IMR-90 (cell line): ENCODE results near the gene ANKRD2. TPM values are rescaled to one million over a fixed set of nuclear protein-coding genes. Genes with fewer than 3 reads are reported as not detected.

Source experiments
- ATAC-seq: fragments of 200-7000 bp; cut with Tn5 transposase; 2 replicates; pipeline ENCODE4 v1.9.1; 2020; ENCODE audit warnings: low read depth, mild to moderate bottlenecking, moderate library complexity
- BruUV-seq: library from RNA; stranded (reverse); fragments of 400-500 nt; replicated peaks from 2 replicates; lab custom pipeline; 2021; lab: Mats Ljungman, UMichigan
- CTCF ChIA-PET: fragments of 300-600 bp; formaldehyde crosslinking; extraction: SDS; loops from one replicate; lab custom pipeline; 2021; ENCODE audit warnings: antibody characterized with exemption; lab: Yijun Ruan, JAX
- POLR2A ChIA-PET: fragments of 300-600 bp; sonication (Branson Sonifier 250); formaldehyde crosslinking; loops from one replicate; lab custom pipeline; 2022; ENCODE audit warnings: antibody characterized with exemption; ENCODE audit not compliant: unreplicated experiment; lab: Charles Lee
- DNase-seq: peaks from one replicate; pipeline ENCODE4 v3.0.0; 2013
- H2AFZ ChIP-seq: replicated peaks from 2 replicates; pipeline ENCODE3; 2013; ENCODE audit warnings: low read length, mild to moderate bottlenecking; ENCODE audit not compliant: poor library complexity
- H2AK5ac ChIP-seq: 2 replicates; pipeline ENCODE4 v1.6.1; 2013; ENCODE audit warnings: low read depth, low read length, inconsistent platforms
- H2AK9ac ChIP-seq: replicated peaks from 2 replicates; pipeline ENCODE3; 2013; ENCODE audit warnings: mild to moderate bottlenecking, low read depth, low read length, moderate library complexity; ENCODE audit not compliant: poor library complexity
- H2BK120ac ChIP-seq: 2 replicates; pipeline ENCODE4 v1.6.1; 2013; ENCODE audit warnings: low read depth, low read length, inconsistent platforms
- H2BK15ac ChIP-seq: 3 replicates; pipeline ENCODE4 v1.6.1; 2013; ENCODE audit warnings: low read depth, low read length, inconsistent platforms
- H2BK20ac ChIP-seq: 2 replicates; pipeline ENCODE4 v1.6.1; 2013; ENCODE audit warnings: low read depth, mild to moderate bottlenecking, inconsistent platforms, low read length, moderate library complexity
- H2BK5ac ChIP-seq: 2 replicates; pipeline ENCODE4 v1.6.1; 2013; ENCODE audit warnings: mild to moderate bottlenecking, low read depth, low read length, inconsistent platforms; ENCODE audit not compliant: poor library complexity, severe bottlenecking
- H3K14ac ChIP-seq: replicated peaks from 2 replicates; pipeline ENCODE4 v1.6.1; 2013; ENCODE audit warnings: low read depth, low read length, inconsistent platforms
- H3K18ac ChIP-seq: 2 replicates; pipeline ENCODE4 v1.6.1; 2013; ENCODE audit warnings: low read depth, low read length, control low read depth
- H3K23ac ChIP-seq: 2 replicates; pipeline ENCODE4 v1.6.1; 2013; ENCODE audit warnings: low read depth, low read length, inconsistent platforms
- H3K27ac ChIP-seq: 2 replicates; pipeline ENCODE4 v1.5.1; 2013; ENCODE audit warnings: mild to moderate bottlenecking, control low read depth, low read length; ENCODE audit not compliant: insufficient read depth
- H3K27me3 ChIP-seq: 2 replicates; pipeline ENCODE4 v1.6.1; 2013; ENCODE audit warnings: low read length; ENCODE audit not compliant: control insufficient read depth, insufficient read depth
- H3K36me3 ChIP-seq: 2 replicates; pipeline ENCODE4 v1.6.1; 2013; ENCODE audit warnings: low read length, mixed read lengths; ENCODE audit not compliant: control insufficient read depth, insufficient read depth
- H3K4ac ChIP-seq: 2 replicates; pipeline ENCODE4 v1.6.1; 2013; ENCODE audit warnings: low read depth, low read length, inconsistent platforms
- H3K4me1 ChIP-seq: 2 replicates; pipeline ENCODE4 v1.6.1; 2013; ENCODE audit warnings: low read length, mixed read lengths; ENCODE audit not compliant: control insufficient read depth, insufficient read depth
- H3K4me2 ChIP-seq: 2 replicates; pipeline ENCODE4 v1.6.1; 2013; ENCODE audit warnings: low read depth, mild to moderate bottlenecking, control low read depth, low read length, moderate library complexity
- H3K4me3 ChIP-seq: 2 replicates; pipeline ENCODE4 v1.5.1; 2013; ENCODE audit warnings: low read depth, mild to moderate bottlenecking, control low read depth, low read length, moderate library complexity; ENCODE audit not compliant: insufficient read depth
- H3K56ac ChIP-seq: 2 replicates; pipeline ENCODE4 v1.6.1; 2013; ENCODE audit warnings: low read length, inconsistent platforms; ENCODE audit not compliant: insufficient read depth; ENCODE audit errors: extremely low read depth
- H3K79me1 ChIP-seq, 2 experiments: 2 replicates each; pipeline ENCODE4 v1.6.1; 2013; ENCODE audit warnings: low read length in 2 of 2, inconsistent platforms in 1 of 2, low read depth in 1 of 2
- H3K9ac ChIP-seq: 2 replicates; pipeline ENCODE4 v1.6.1; 2013; ENCODE audit warnings: low read depth, low read length, control low read depth
- H3K9me1 ChIP-seq: 2 replicates; pipeline ENCODE4 v1.6.1; 2013; ENCODE audit warnings: low read length, inconsistent platforms; ENCODE audit not compliant: insufficient read depth
- H3K9me3 ChIP-seq: 2 replicates; pipeline ENCODE4 v1.6.1; 2013; ENCODE audit warnings: low read length; ENCODE audit not compliant: control insufficient read depth, insufficient read depth
- H4K20me1 ChIP-seq: 2 replicates; pipeline ENCODE4 v1.6.1; 2013; ENCODE audit warnings: low read length, inconsistent platforms; ENCODE audit not compliant: insufficient read depth
- H4K5ac ChIP-seq: 2 replicates; pipeline ENCODE4 v1.6.1; 2013; ENCODE audit warnings: mild to moderate bottlenecking, low read depth, low read length, control low read depth
- H4K8ac ChIP-seq, 2 experiments: 2 replicates each; pipeline ENCODE4 v1.6.1; 2013; ENCODE audit warnings: low read depth in 2 of 2, low read length in 2 of 2, control low read depth in 1 of 2, inconsistent platforms in 1 of 2
- H4K91ac ChIP-seq: 2 replicates; pipeline ENCODE4 v1.6.1; 2013; ENCODE audit warnings: low read depth, low read length, inconsistent platforms; ENCODE audit not compliant: insufficient read depth
- POLR2A ChIP-seq: IDR thresholded peaks from 2 replicates; pipeline ENCODE4 v1.6.1; 2012; ENCODE audit warnings: mild to moderate bottlenecking, low read depth, low read length
- WGBS, 2 experiments: methylation state at CpG; one replicate each; pipeline versions ENCODE4 v1.1.5 to v1.1.7; 2013; ENCODE audit warnings: missing lambda C conversion rate in 2 of 2; ENCODE audit not compliant: insufficient read length in 1 of 2; ENCODE audit errors: extremely low coverage in 2 of 2; 5-methylcytosine and 5-hydroxymethylcytosine counted together
- dilution Hi-C: fragments of 300-500 bp; cut with HindIII; formaldehyde crosslinking; loops from one replicate; pipeline ENCODE4 v1.14.3; 2018; ENCODE audit warnings: low sequenced_read_pairs; ENCODE audit not compliant: unreplicated experiment
- in situ Hi-C: fragments of 300-500 bp; cut with MboI; formaldehyde crosslinking; loops from 3 replicates; pipeline ENCODE4 v1.14.3; 2019; ENCODE audit warnings: low sequenced_read_pairs, inconsistent platforms, mixed read lengths
- intact Hi-C: fragments of 100-400 bp; cut with micrococcal nuclease; formaldehyde crosslinking; loops from 2 replicates; pipeline ENCODE4 v1.10.0; 2022
- polyA plus RNA-seq, 3 experiments: library from polyadenylated mRNA; depleted of rRNA; stranded (reverse); fragments of >200 nt; gene quantifications; 2 replicates each; pipeline ENCODE4 v1.2.3, GENCODE V29; 2012; ENCODE audit warnings: low replicate concordance in 1 of 3
- total RNA-seq: library from RNA; depleted of rRNA; stranded (reverse); fragments of >200 nt; gene quantifications from 2 replicates; pipeline ENCODE4 v1.2.3, GENCODE V29; 2012

ANKRD2 gene
- total and polyA plus RNA-seq, 2 of the 4 experiments (the other 2 are of a cell fraction), result 0.36 to 0.65 TPM

DNA sequence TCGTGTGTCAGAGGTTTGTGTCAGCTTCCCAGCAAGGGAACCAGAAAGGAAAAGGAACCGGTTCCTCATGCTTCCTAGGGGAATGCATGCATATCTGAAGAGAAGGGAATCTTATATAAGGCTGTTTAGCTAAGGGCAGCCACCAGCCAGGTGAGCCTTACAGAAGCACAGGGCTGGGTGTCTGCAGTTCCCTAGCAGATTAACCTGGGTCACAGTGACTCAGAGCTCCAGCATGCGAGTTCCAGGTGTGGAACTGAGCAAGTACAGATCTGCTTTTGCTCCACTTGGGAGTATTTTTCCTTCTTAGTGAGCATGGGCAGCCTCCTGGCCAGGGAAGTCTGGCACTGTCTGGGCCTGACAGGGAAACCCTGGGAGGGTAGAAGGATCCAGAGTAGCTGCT lies 957 bp upstream of the ANKRD2 start:
- Histone ChIP-seq H2AK5ac (no peak overlapping the region), H3K27me3 (no peaks in the 10 kb centered on the region), H3K4me1 (peaks cover 16% of the 10 kb centered on the region), H3K79me1 (peaks cover 1 to 2% of the 10 kb centered on the region in 2 experiments; a peak in 2 of 4 replicates), H3K36me3 (peaks cover 19% of the 10 kb centered on the region), H4K91ac (no peak overlapping the region), H3K9ac (no peak overlapping the region), H3K23ac (no peak overlapping the region), H3K4ac (no peak overlapping the region), H2BK120ac (no peak overlapping the region), H4K20me1 (peaks cover 5% of the 10 kb centered on the region; the same call in 1 of the 2 replicates), H3K9me3 (no peaks in the 10 kb centered on the region), H3K9me1 (peaks cover 11% of the 10 kb centered on the region), H2BK20ac (no peak overlapping the region), H2AFZ (no peak overlapping the region), H3K14ac (no peak overlapping the region), H2AK9ac (no peak overlapping the region), H4K8ac (no peak overlapping the region), H2BK5ac (no peak overlapping the region), H2BK15ac (no peak overlapping the region), H3K18ac (no peak overlapping the region), H4K5ac (no peak overlapping the region), H3K56ac (no peak overlapping the region), H3K27ac (no peak overlapping the region), H3K4me2 (no peak overlapping the region), H3K4me3 (no peak overlapping the region)
- no TSS peak for BruUV-seq
- ATAC-seq (no peak), DNase-seq (no peak)
- dilution Hi-C loops, result no loop called here
- TF ChIP-seq POLR2A, result no peak
- CTCF ChIA-PET, result interaction anchor here (0.5 to 1.3 kb wide), 7 partner anchors 13 to 160 kb away, joined by 3 to 7 read pairs (median 3); no protein-coding TSS in a partner anchor
- 92% methylated on average over 2 of the region's 3 CpGs; no CpG with 5 or more reads in 1 of the 2 experiments for WGBS, 2 experiments
- in situ Hi-C loops, result loop anchor here (10.0 kb wide), 1 partner anchor 163 kb away; the partner anchor contains the start of gene ZFYVE27
- POLR2A ChIA-PET, result no interaction called here
- intact Hi-C loops, result loop anchor here (1.0 to 5.0 kb wide), 4 partner anchors 41 to 161 kb away; partner anchors contain the start of gene AVPI1
